Measurements from ENCODE around the gene TNFRSF25.
"Not testable (repeated sequence)": the region's sequence is repeated elsewhere in the genome, so short reads cannot be mapped to it uniquely, and the experiment has no call there.

The TNFRSF25 gene

DNA sequence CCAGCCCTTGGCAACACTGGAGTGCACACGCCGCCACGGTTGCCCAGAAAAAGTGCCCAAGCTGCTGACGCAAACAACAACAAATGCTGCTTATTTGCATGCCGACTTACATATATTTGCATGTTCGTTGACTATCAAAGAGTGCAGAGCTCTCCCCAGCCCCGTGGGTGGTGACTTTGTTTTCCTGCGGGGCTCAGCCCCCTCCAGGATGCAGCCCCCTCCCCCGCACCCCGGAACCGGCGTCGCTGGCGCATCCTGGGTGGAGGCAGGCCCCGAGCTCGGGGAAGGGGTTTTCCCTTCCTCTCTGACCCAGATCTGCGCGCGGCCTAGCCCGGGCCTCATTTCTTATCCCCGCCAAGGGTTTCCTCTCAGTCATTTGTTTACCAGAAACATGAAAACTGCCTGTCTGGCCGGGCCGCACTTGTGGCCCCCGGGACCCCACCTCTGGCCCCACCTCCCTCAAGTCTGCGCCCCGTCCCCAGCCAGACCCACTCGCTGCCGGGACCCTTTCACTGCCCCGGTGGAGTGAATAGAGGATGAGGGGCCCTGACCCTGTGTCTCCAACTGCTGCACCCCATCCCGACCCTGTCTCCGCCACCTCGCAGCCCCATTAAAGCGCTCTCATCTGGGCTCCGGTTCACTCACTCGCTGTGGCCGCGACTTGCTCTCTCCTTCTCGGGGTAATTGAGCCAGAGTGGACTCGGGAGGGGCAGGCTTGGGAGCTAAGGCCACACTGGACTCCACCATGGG, 5.5 kb downstream of the TNFRSF25 start:
- Histone ChIP-seq H3K9me3 (ENCODE audit: low read depth, low read length) (no peaks in the 10 kb centered on the region), H3K36me3 (ENCODE audit: insufficient read depth, low read length) (no peaks in the 10 kb centered on the region), H3K4me3 (peak overlapping the region; percentile 36), H3K9ac (ENCODE audit: insufficient read length) (no peak overlapping the region), H3K27ac (no peak overlapping the region)
- DNase-seq (ENCODE audit: low read depth, low spot score) = no peak
- TF ChIP-seq POLR2AphosphoS5 (IDR thresholded peaks at IDR 0.05; ENCODE audit: borderline replicate concordance, low read depth, low read length) (no peak), EZH2 (IDR thresholded peaks at IDR 0.05) (no peak), FOXP2 (optimal IDR thresholded peaks at IDR 0.05; ENCODE audit: control extremely low read depth, extremely low read length, insufficient read depth) (no peak)

DNA sequence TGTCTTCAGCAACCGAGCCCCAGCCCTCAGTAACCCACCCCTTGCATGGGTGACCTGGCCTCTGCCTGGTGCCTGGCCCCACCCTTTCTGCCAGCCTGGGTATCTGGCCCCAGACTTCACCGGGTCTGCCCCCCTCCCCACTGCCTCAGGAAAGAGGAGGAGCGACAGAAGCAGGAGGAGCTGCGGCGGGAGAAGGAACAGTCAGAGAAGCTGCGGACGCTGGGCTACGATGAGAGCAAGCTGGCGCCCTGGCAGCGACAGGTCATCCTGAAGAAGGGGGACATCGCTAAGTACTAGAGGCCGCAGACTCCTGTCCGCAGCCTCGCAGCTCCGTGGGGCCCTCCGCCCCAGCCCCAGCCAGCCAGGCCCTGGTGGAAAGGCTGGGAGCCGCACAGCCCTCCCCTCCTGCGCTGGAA, 6.1 kb downstream of the TNFRSF25 start:
- H3K9me3 ChIP-seq (ENCODE audit: low read depth, low read length) = no peaks in the 10 kb centered on the region
- TF ChIP-seq FOXP2 (optimal IDR thresholded peaks at IDR 0.05; ENCODE audit: control extremely low read depth, extremely low read length, insufficient read depth) = no peak
- no peak for TF ChIP-seq POLR2AphosphoS5 (IDR thresholded peaks at IDR 0.05; ENCODE audit: borderline replicate concordance, low read depth, low read length)
- TF ChIP-seq EZH2 (IDR thresholded peaks at IDR 0.05) = no peak
- no peak overlapping the region for H3K9ac ChIP-seq (ENCODE audit: insufficient read length)
- no peaks in the 10 kb centered on the region for H3K36me3 ChIP-seq (ENCODE audit: insufficient read depth, low read length)
- H3K4me3 ChIP-seq = peak overlapping the region; percentile 36
- no peak for DNase-seq (ENCODE audit: low read depth, low spot score)
- no peak overlapping the region for H3K27ac ChIP-seq

DNA sequence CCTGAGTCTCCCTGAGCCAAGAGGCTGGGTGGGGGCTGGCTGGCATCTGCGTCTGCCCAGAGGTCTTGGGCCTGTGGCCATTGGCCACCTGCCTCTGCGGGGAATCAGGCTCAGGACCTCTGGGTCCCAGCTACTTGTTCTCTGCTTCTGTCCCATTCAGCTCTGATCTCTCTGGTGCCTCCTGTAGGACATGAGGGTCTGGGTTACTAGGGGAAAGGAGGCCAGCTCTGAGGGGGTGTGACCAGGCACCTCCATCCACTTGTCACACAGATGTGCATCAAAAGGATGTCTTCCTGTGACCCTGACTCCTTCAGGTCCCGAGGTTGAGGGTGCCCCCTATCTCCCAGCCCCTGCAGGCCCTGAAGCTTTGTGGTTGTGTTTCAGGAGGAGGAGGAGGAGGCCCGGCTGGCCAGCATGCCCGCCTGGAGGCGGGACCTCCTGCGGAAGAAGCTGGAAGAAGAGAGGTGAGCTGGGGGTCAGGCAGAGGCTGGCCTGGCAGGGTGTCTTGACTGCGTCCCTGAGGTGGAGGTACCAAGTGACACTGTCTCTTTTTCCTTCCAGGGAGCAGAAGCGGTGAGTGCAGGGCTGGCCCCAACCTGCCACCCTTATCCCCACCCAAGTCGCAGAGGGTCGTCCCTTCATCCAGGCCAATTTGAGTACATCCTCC, 9.0 kb downstream of the TNFRSF25 start:
- no peak overlapping the region for H3K9ac ChIP-seq (ENCODE audit: insufficient read length)
- TF ChIP-seq POLR2AphosphoS5 (IDR thresholded peaks at IDR 0.05; ENCODE audit: borderline replicate concordance, low read depth, low read length) = no peak
- TF ChIP-seq EZH2 (IDR thresholded peaks at IDR 0.05) = no peak
- no peak for TF ChIP-seq FOXP2 (optimal IDR thresholded peaks at IDR 0.05; ENCODE audit: control extremely low read depth, extremely low read length, insufficient read depth)
- no peak overlapping the region for H3K4me3 ChIP-seq

DNA sequence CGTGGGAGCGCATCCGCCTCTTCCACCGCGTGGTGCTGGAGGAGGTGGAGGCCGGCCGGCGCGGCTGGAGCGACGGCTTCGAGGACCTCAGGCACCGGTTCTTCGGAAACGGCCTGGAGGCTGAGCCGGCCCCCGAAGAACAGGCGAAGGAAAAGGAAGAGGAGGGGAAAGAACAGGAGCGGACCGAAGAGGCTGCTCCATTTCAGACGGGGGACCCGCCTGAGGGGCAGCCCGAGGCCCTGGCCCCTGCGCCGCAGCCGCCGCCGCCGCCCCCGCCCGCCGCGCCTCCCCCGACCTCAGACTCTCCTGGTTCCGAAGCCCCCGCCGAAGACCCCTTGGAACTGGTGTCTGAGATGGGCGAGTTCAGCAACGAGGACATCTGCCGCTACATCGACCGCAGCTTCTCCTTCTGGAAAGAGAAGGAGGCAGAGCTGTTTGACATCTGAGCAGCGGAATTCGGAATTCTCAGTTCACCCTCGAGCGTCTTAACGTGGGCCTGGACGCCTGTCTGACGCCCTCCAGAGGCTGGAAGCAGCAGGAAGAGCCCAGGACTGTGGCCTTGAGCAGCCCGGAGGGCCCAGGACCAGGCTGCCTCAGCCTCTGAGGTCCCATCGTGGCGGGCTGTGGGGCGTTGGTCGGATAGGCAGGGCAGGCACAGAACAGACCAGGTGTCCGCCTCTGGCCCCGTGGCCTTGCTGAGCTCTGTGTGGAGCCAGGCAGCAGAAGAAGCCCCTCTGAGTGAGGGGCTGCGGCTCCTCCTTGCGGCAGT, 10.0 kb downstream of the TNFRSF25 start:
- H3K9me3 ChIP-seq (ENCODE audit: low read depth, low read length); H3K9ac ChIP-seq (ENCODE audit: insufficient read length); DNase-seq (ENCODE audit: low read depth, low spot score); H3K4me3 ChIP-seq; H3K27ac ChIP-seq; H3K36me3 ChIP-seq (ENCODE audit: insufficient read depth, low read length): not testable (repeated sequence)

More for the DNA sequence above, 9.0 kb downstream of the TNFRSF25 start:
- Histone ChIP-seq H3K9me3 (ENCODE audit: low read depth, low read length) (no peaks in the 10 kb centered on the region), H3K36me3 (ENCODE audit: insufficient read depth, low read length) (no peaks in the 10 kb centered on the region), H3K27ac (no peak overlapping the region)
- no peak for DNase-seq (ENCODE audit: low read depth, low spot score)

DNA sequence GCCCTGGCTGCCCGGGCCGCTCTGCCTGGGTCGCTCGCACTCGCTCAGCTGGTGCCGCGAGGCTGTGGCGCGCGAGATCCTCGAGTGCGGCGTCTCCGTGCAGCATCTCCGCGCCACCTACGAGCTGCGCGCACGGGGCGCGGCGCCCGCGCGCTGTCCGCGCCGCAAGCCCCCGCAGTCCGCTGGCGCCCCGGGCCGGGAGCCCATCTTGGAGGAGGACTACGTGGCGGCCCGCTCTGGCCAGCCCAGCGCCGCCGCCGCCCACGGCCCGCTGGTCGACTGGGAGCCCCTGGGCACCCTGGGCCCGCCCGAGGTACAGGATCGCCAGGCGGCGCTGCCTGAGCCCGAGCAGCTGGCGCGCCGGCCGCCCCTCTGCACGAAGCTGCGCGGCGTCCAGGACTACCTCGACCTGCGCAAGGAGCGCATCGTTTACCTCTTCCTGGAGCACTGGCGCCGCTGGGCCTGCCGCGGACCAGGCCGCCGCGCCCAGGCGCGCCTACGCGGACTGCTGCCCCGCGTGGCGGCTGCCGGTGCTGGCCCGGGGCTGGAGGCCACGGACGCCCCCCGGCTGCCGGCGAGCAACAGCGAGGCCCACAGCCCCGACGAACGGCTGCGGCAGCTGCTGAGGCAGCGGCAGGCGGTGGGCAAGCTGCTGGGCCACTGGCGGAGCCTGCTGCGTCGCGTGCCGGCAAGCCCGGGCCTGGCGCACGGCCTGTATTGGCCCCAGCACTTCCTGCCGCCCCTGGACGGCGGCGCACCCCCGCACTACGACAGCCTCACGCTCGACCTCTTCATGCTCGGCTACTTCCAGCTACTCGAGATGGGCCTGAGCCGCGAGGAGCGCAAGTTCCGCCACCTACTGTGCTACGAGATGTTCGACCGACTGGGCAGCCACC, 10.9 kb downstream of the TNFRSF25 start:
- H3K36me3 ChIP-seq (ENCODE audit: insufficient read depth, low read length) = no peaks in the 10 kb centered on the region
- TF ChIP-seq POLR2AphosphoS5 (IDR thresholded peaks at IDR 0.05; ENCODE audit: borderline replicate concordance, low read depth, low read length) (no peak), EZH2 (IDR thresholded peaks at IDR 0.05) (no peak), FOXP2 (optimal IDR thresholded peaks at IDR 0.05; ENCODE audit: control extremely low read depth, extremely low read length, insufficient read depth) (no peak)
- no peak overlapping the region for H3K27ac ChIP-seq
- no peak for DNase-seq (ENCODE audit: low read depth, low spot score)
- H3K9me3 ChIP-seq (ENCODE audit: low read depth, low read length) = no peaks in the 10 kb centered on the region
- no peak overlapping the region for H3K4me3 ChIP-seq
- no peak overlapping the region for H3K9ac ChIP-seq (ENCODE audit: insufficient read length)

DNA sequence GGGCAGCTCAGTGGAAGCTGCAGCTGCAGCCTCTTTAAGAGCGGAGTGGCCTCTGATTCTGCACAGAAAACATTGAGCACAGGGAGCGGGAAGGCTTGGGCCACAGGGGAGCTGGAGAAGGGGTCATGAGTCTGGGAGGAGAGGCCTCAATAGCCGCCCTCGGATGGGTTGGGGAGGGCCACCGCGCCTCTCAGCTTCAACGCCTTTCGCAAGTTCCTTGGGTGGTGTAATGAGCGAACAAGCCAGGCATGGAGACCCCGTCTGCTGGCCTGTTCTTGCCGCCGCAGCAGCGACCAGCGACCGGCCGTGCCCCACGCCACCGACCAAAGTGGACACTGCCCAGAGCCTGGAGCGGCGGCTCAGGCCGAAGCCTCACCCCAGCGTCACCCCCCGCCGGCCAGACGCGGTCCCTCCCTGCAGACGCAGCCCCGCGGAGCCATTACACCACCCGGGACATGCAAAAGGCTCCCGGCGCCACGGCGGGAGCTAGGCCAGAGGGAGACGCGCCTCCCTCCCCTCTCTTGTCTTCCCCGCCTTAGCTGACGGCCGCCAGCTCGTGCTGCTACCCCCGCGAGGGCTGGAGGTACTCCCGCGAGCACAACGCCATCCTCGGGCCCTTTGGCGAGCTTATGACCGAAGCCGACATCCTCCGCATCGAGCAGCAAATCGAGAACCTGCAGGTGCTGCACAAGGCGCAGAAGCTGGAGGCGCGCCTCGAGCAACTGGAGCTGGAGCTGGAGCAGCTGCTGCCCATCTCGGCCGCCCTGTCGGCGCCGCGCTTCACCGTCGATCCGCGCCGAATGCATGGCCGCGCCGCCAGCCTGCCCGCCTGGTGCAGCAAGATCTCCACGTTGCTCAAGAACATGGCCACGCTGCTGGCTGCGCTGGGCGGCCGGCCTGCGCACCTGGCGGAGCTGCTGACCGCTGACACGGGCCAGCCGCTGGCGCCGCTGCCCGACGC, 11.8 kb downstream of the TNFRSF25 start:
- not testable (repeated sequence) for DNase-seq (ENCODE audit: low read depth, low spot score)

DNA sequence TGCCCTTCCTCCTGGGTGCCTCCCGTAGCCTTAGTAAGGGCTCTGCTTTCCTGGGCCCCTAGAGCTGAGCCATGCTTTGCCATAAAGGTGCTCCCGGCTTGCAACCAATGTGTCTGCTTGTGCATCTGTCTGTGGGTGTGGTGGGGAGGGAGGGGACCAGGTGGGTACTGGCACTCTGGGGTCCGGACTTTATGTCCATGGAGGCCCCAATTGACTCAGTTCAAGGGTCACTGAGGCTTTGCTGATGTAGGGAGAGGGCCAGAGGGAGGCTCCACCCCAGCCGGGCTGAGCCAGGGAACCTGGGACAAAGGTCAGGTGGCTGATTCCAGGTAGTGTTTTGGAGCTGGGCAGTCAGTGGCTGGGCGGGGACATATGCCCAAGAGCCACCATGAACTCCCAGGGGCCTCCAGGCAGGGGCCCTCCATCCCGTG, 15.0 kb downstream of the TNFRSF25 start:
- TF ChIP-seq POLR2AphosphoS5 (IDR thresholded peaks at IDR 0.05; ENCODE audit: borderline replicate concordance, low read depth, low read length) = no peak
- no peak for TF ChIP-seq FOXP2 (optimal IDR thresholded peaks at IDR 0.05; ENCODE audit: control extremely low read depth, extremely low read length, insufficient read depth)
- TF ChIP-seq EZH2 (IDR thresholded peaks at IDR 0.05) = no peak
- H3K27ac ChIP-seq = no peak overlapping the region
- no peak for DNase-seq (ENCODE audit: low read depth, low spot score)
- H3K36me3 ChIP-seq (ENCODE audit: insufficient read depth, low read length) = no peaks in the 10 kb centered on the region
- H3K4me3 ChIP-seq = no peak overlapping the region
- H3K9ac ChIP-seq (ENCODE audit: insufficient read length) = no peak overlapping the region
- H3K9me3 ChIP-seq (ENCODE audit: low read depth, low read length) = no peaks in the 10 kb centered on the region

More for the DNA sequence above, 11.8 kb downstream of the TNFRSF25 start:
- not testable (repeated sequence) for H3K36me3 ChIP-seq (ENCODE audit: insufficient read depth, low read length); H3K9ac ChIP-seq (ENCODE audit: insufficient read length); H3K9me3 ChIP-seq (ENCODE audit: low read depth, low read length); H3K27ac ChIP-seq; H3K4me3 ChIP-seq

DNA sequence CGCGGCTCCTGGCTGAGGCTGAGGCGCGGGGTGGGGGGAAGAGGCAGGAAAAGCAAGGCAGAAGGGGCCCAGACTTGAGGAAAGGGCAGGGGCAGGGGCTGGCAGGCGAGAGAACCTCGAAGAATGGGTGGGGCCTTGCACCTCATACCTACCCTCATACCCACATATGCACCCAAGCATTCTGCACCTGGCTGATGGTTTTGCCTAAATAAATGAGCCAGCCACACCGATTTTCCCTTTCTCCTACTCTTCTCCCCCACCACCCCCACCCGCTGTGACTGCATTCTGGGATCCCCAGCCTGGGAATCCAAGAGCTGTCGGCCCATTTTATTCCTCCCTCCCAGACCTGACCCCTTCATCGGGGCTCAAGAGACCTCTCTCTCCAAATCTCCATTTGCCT, 15.5 kb downstream of the TNFRSF25 start:
- not testable (repeated sequence) for DNase-seq (ENCODE audit: low read depth, low spot score); H3K4me3 ChIP-seq; H3K36me3 ChIP-seq (ENCODE audit: insufficient read depth, low read length)

More for the DNA sequence above, 15.5 kb downstream of the TNFRSF25 start:
- H3K9ac ChIP-seq (ENCODE audit: insufficient read length); H3K9me3 ChIP-seq (ENCODE audit: low read depth, low read length); H3K27ac ChIP-seq: not testable (repeated sequence)
